WTC11 (cell line): ENCODE results near the gene NHS. TPM values are rescaled to one million over a fixed set of nuclear protein-coding genes. Genes with fewer than 3 reads are reported as not detected.

Experiments
- ATAC-seq: fragments of 200-7000 bp; cut with Tn5 transposase; 2 replicates; pipeline ENCODE4 v1.10.0; 2021; ENCODE audit warnings: mild to moderate bottlenecking, moderate library complexity
- CTCF ChIA-PET: fragments of 300-600 bp; sonication (Branson Sonifier 250); formaldehyde crosslinking; loops from one replicate; lab custom pipeline; 2021; ENCODE audit warnings: antibody characterized with exemption; lab: Charles Lee
- POLR2A ChIA-PET: fragments of 350-600 bp; sonication (Branson Sonifier 250); formaldehyde crosslinking; loops from one replicate; lab custom pipeline; 2021; ENCODE audit warnings: antibody characterized with exemption; lab: Charles Lee
- DNase-seq: peaks from one replicate; pipeline ENCODE4 v3.0.0; 2021; ENCODE audit warnings: low spot score
- H3K27ac Mint-ChIP-seq: 2 replicates; pipeline ENCODE4 v1.8.0; 2021; ENCODE audit warnings: mixed read lengths
- H3K27me3 Mint-ChIP-seq: 2 replicates; pipeline ENCODE4 v1.8.0; 2021; ENCODE audit warnings: low read depth, mild to moderate bottlenecking, moderate library complexity, mixed read lengths
- H3K36me3 Mint-ChIP-seq: 2 replicates; pipeline ENCODE4 v1.8.0; 2021; ENCODE audit warnings: mixed read lengths
- H3K4me1 Mint-ChIP-seq: 2 replicates; pipeline ENCODE4 v1.8.0; 2022; ENCODE audit warnings: mixed read lengths
- H3K4me3 Mint-ChIP-seq: 2 replicates; pipeline ENCODE4 v1.8.0; 2021; ENCODE audit warnings: mild to moderate bottlenecking, moderate library complexity, mixed read lengths
- H3K9me3 Mint-ChIP-seq: 2 replicates; pipeline ENCODE4 v1.8.0; 2021; ENCODE audit warnings: mixed read lengths
- ATF1 ChIP-seq: sonication (generic); formaldehyde crosslinking; IDR thresholded peaks from 2 replicates; pipeline ENCODE4 v1.8.1; 2023; ENCODE audit warnings: mild to moderate bottlenecking, moderate library complexity, missing genetic modification reagents
- CBFB ChIP-seq: sonication (generic); formaldehyde crosslinking; IDR thresholded peaks from 2 replicates; pipeline ENCODE4 v1.8.1; 2022; ENCODE audit warnings: mild to moderate bottlenecking, low read depth, missing genetic modification reagents
- CREM ChIP-seq: sonication (generic); formaldehyde crosslinking; IDR thresholded peaks from 2 replicates; pipeline ENCODE4 v1.8.1; 2022; ENCODE audit warnings: mild to moderate bottlenecking, missing genetic modification reagents, moderate library complexity
- ELF4 ChIP-seq: sonication (generic); formaldehyde crosslinking; IDR thresholded peaks from 2 replicates; pipeline ENCODE4 v1.8.1; 2022; ENCODE audit warnings: low read depth, mild to moderate bottlenecking, moderate library complexity, missing genetic modification reagents
- ETV6 ChIP-seq: sonication (generic); formaldehyde crosslinking; IDR thresholded peaks from 2 replicates; pipeline ENCODE4 v1.8.1; 2022; ENCODE audit warnings: mild to moderate bottlenecking, missing genetic modification reagents
- FOXP1 ChIP-seq: sonication (generic); formaldehyde crosslinking; IDR thresholded peaks from 2 replicates; pipeline ENCODE4 v1.8.0; 2022; ENCODE audit warnings: missing genetic modification reagents, mild to moderate bottlenecking, moderate library complexity, borderline replicate concordance
- FOXP4 ChIP-seq: sonication (generic); formaldehyde crosslinking; IDR thresholded peaks from 2 replicates; pipeline ENCODE4 v1.8.0; 2022; ENCODE audit warnings: mild to moderate bottlenecking, missing genetic modification reagents
- HMGA2 ChIP-seq: fragments of 250-450 bp; sonication (Bioruptor Pico); IDR thresholded peaks from 2 replicates; pipeline ENCODE4 v1.4.0; 2021; ENCODE audit warnings: mild to moderate bottlenecking, moderate library complexity
- HMGXB4 ChIP-seq: sonication (generic); formaldehyde crosslinking; IDR thresholded peaks from 2 replicates; pipeline ENCODE4 v1.8.1; 2023; ENCODE audit warnings: mild to moderate bottlenecking, moderate library complexity, missing genetic modification reagents
- JAZF1 ChIP-seq: fragments of 250-450 bp; sonication (Bioruptor Pico); IDR thresholded peaks from 2 replicates; pipeline ENCODE4 v1.9.0; 2021; ENCODE audit warnings: moderate library complexity, mild to moderate bottlenecking, inconsistent platforms
- JUN ChIP-seq: sonication (generic); formaldehyde crosslinking; IDR thresholded peaks from 2 replicates; pipeline ENCODE4 v1.8.0; 2023; ENCODE audit warnings: mild to moderate bottlenecking, missing genetic modification reagents
- NR3C1 ChIP-seq: sonication (generic); formaldehyde crosslinking; conservative IDR thresholded peaks from 2 replicates; pipeline ENCODE4 v1.8.1; 2023; ENCODE audit warnings: low read depth, mild to moderate bottlenecking, missing genetic modification reagents
- OVOL2 ChIP-seq: fragments of 250-450 bp; sonication (Bioruptor Pico); IDR thresholded peaks from 2 replicates; pipeline ENCODE4 v1.9.0; 2021; ENCODE audit warnings: mild to moderate bottlenecking, borderline replicate concordance
- PREB ChIP-seq: sonication (generic); formaldehyde crosslinking; IDR thresholded peaks from 2 replicates; pipeline ENCODE4 v1.8.1; 2022; ENCODE audit warnings: mild to moderate bottlenecking, missing genetic modification reagents, moderate library complexity, borderline replicate concordance
- SMAD4 ChIP-seq: sonication (generic); formaldehyde crosslinking; IDR thresholded peaks from 2 replicates; pipeline ENCODE4 v1.8.0; 2022; ENCODE audit warnings: mild to moderate bottlenecking, missing genetic modification reagents
- TP53 ChIP-seq: sonication (generic); formaldehyde crosslinking; IDR thresholded peaks from 2 replicates; pipeline ENCODE4 v1.8.1; 2023; ENCODE audit warnings: mild to moderate bottlenecking, missing genetic modification reagents
- ZNF396 ChIP-seq: fragments of 250-450 bp; sonication (Bioruptor Pico); IDR thresholded peaks from 2 replicates; pipeline ENCODE4 v1.8.0; 2021; ENCODE audit warnings: mild to moderate bottlenecking, moderate library complexity, borderline replicate concordance
- ZNF671 ChIP-seq: fragments of 250-450 bp; sonication (Bioruptor Pico); IDR thresholded peaks from 2 replicates; pipeline ENCODE4 v1.8.0; 2021; ENCODE audit warnings: mild to moderate bottlenecking
- ZSCAN18 ChIP-seq: fragments of 250-450 bp; sonication (Bioruptor Pico); IDR thresholded peaks from 2 replicates; pipeline ENCODE4 v2.1.2; 2022; ENCODE audit warnings: mild to moderate bottlenecking, moderate library complexity
- total RNA-seq: library from RNA; stranded (reverse); gene quantifications from 3 replicates; pipeline ENCODE4 v1.2.3, GENCODE V29; 2021
- TF ChIP-seq, protein P1 (sequence below): sonication (generic); formaldehyde crosslinking; conservative IDR thresholded peaks from 2 replicates; pipeline ENCODE4 v1.8.1; 2022; ENCODE audit warnings: mild to moderate bottlenecking, missing genetic modification reagents
- TF ChIP-seq, protein P2 (sequence below): fragments of 250-450 bp; sonication (Bioruptor Pico); IDR thresholded peaks from 2 replicates; pipeline ENCODE4 v1.9.0; 2021; ENCODE audit warnings: moderate library complexity, mild to moderate bottlenecking, inconsistent platforms, borderline replicate concordance
- TF ChIP-seq, protein P3 (sequence below): sonication (generic); formaldehyde crosslinking; IDR thresholded peaks from 2 replicates; pipeline ENCODE4 v1.8.0; 2022; ENCODE audit warnings: missing genetic modification reagents

The NHS gene
- total RNA-seq, 1 experiment from 2014 or later = 5.8 TPM

GRCh38 chrX:17465802-17466201, 90.8 kb downstream of the NHS start:
- Mint-ChIP-seq H3K9me3 (no peaks in the 10 kb centered on the region), H3K4me1 (peaks cover 23% of the 10 kb centered on the region), H3K27me3 (no peaks in the 10 kb centered on the region; the same call in 1 of the 2 replicates), H3K36me3 (no peaks in the 10 kb centered on the region), H3K4me3 (no peak overlapping the region), H3K27ac (no peak overlapping the region)
- DNase-seq (no peak), ATAC-seq (no peak)
- TF ChIP-seq CBFB = no peak
- no peak for TF ChIP-seq ATF1 (CRISPR knock-in tag)
- TF ChIP-seq JUN (CRISPR knock-in tag) = no peak
- TF ChIP-seq FOXP1 (CRISPR knock-in tag) = no peak
- no peak for TF ChIP-seq FOXP4 (CRISPR knock-in tag)
- no peak for TF ChIP-seq ELF4 (CRISPR knock-in tag)
- TF ChIP-seq, protein P1, sequence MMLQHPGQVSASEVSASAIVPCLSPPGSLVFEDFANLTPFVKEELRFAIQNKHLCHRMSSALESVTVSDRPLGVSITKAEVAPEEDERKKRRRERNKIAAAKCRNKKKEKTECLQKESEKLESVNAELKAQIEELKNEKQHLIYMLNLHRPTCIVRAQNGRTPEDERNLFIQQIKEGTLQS (CRISPR knock-in tag) = no peak
- TF ChIP-seq HMGXB4 (CRISPR knock-in tag) = no peak
- TF ChIP-seq ETV6 (CRISPR knock-in tag) = no peak
- TF ChIP-seq NR3C1 (CRISPR knock-in tag) = no peak
- no peak for TF ChIP-seq TP53 (CRISPR knock-in tag)
- TF ChIP-seq CREM = no peak
- TF ChIP-seq ZSCAN18 = no peak
- TF ChIP-seq ZNF671 (CRISPR knock-in tag) = no peak
- ChIA-PET CTCF (no interaction called here), POLR2A (no interaction called here)

- CTCF ChIA-PET = no interaction called here
- no peaks in the 10 kb centered on the region for H3K27me3 Mint-ChIP-seq
- no peak for DNase-seq
- H3K27ac Mint-ChIP-seq = no peak overlapping the region
- ATAC-seq = no peak
- H3K4me3 Mint-ChIP-seq = no peak overlapping the region
- no peaks in the 10 kb centered on the region for H3K4me1 Mint-ChIP-seq
- no peak for TF ChIP-seq ZNF396 (CRISPR knock-in tag)
- TF ChIP-seq, all 79 proteins: peak for 0
- Mint-ChIP-seq H3K36me3 (no peaks in the 10 kb centered on the region), H3K9me3 (no peaks in the 10 kb centered on the region)
- POLR2A ChIA-PET = no interaction called here
These were observed 95.1 kb downstream of the NHS start for GRCh38 chrX:17470136-17470535.

- Mint-ChIP-seq H3K4me3 (no peak overlapping the region), H3K27me3 (peaks cover 4% of the 10 kb centered on the region; the same call in 1 of the 2 replicates), H3K27ac (no peak overlapping the region), H3K36me3 (no peaks in the 10 kb centered on the region), H3K9me3 (no peaks in the 10 kb centered on the region), H3K4me1 (peaks cover 5% of the 10 kb centered on the region)
- CTCF ChIA-PET = no interaction called here
- ATAC-seq = no peak
- no peak for DNase-seq
- POLR2A ChIA-PET = no interaction called here
- no peak for TF ChIP-seq SMAD4
- no peak for TF ChIP-seq JAZF1
- no peak for TF ChIP-seq OVOL2 (CRISPR knock-in tag)
- TF ChIP-seq, protein P2, sequence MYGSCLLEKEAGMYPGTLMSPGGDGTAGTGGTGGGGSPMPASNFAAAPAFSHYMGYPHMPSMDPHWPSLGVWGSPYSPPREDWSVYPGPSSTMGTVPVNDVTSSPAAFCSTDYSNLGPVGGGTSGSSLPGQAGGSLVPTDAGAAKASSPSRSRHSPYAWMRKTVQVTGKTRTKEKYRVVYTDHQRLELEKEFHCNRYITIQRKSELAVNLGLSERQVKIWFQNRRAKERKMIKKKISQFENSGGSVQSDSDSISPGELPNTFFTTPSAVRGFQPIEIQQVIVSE (CRISPR knock-in tag) = no peak
- TF ChIP-seq PREB (CRISPR knock-in tag) = no peak
- TF ChIP-seq TP53 (CRISPR knock-in tag) = no peak
- TF ChIP-seq, protein P3, sequence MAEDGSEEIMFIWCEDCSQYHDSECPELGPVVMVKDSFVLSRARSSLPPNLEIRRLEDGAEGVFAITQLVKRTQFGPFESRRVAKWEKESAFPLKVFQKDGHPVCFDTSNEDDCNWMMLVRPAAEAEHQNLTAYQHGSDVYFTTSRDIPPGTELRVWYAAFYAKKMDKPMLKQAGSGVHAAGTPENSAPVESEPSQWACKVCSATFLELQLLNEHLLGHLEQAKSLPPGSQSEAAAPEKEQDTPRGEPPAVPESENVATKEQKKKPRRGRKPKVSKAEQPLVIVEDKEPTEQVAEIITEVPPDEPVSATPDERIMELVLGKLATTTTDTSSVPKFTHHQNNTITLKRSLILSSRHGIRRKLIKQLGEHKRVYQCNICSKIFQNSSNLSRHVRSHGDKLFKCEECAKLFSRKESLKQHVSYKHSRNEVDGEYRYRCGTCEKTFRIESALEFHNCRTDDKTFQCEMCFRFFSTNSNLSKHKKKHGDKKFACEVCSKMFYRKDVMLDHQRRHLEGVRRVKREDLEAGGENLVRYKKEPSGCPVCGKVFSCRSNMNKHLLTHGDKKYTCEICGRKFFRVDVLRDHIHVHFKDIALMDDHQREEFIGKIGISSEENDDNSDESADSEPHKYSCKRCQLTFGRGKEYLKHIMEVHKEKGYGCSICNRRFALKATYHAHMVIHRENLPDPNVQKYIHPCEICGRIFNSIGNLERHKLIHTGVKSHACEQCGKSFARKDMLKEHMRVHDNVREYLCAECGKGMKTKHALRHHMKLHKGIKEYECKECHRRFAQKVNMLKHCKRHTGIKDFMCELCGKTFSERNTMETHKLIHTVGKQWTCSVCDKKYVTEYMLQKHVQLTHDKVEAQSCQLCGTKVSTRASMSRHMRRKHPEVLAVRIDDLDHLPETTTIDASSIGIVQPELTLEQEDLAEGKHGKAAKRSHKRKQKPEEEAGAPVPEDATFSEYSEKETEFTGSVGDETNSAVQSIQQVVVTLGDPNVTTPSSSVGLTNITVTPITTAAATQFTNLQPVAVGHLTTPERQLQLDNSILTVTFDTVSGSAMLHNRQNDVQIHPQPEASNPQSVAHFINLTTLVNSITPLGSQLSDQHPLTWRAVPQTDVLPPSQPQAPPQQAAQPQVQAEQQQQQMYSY (CRISPR knock-in tag) = no peak
- TF ChIP-seq CBFB = no peak
- TF ChIP-seq HMGA2 (CRISPR knock-in tag) = no peak
- no peak for TF ChIP-seq CREM
These were observed 96.1 kb downstream of the NHS start for GRCh38 chrX:17471121-17471520.
